H9 (cell line): ENCODE data around the gene TRPM8. TPM values are rescaled to one million over a fixed set of nuclear protein-coding genes. Genes with fewer than 3 reads are reported as not detected.

ENCODE experiments used
- DNase-seq: peaks from one replicate; pipeline ENCODE4 v3.0.0-alpha.2; 2017
- H2AFZ ChIP-seq: one replicate; pipeline ENCODE4 v1.6.1; 2013; ENCODE audit warnings: mild to moderate bottlenecking, low read length, control low read depth, moderate library complexity
- H2AK5ac ChIP-seq: 2 replicates; pipeline ENCODE4 v1.6.1; 2013; ENCODE audit warnings: low read length, control low read depth, mixed read lengths; ENCODE audit not compliant: insufficient read length
- H2BK120ac ChIP-seq: one replicate; pipeline ENCODE4 v1.6.1; 2013; ENCODE audit warnings: low read depth, mild to moderate bottlenecking, low read length, control low read depth, inconsistent platforms; ENCODE audit not compliant: poor library complexity, severe bottlenecking
- H2BK12ac ChIP-seq: 2 replicates; pipeline ENCODE4 v1.6.1; 2013; ENCODE audit warnings: low read length, control low read depth, mixed read lengths, low read depth; ENCODE audit not compliant: insufficient read length
- H2BK15ac ChIP-seq: 2 replicates; pipeline ENCODE4 v1.6.1; 2013; ENCODE audit warnings: low read depth, low read length, control low read depth
- H2BK20ac ChIP-seq: one replicate; pipeline ENCODE4 v1.6.1; 2013; ENCODE audit warnings: low read depth, mild to moderate bottlenecking, low read length, control low read depth, inconsistent platforms; ENCODE audit not compliant: poor library complexity, severe bottlenecking
- H2BK5ac ChIP-seq: 2 replicates; pipeline ENCODE4 v1.6.1; 2013; ENCODE audit warnings: low read length, control low read depth, mixed read lengths; ENCODE audit not compliant: insufficient read length
- H3K14ac ChIP-seq: 2 replicates; pipeline ENCODE4 v1.6.1; 2013; ENCODE audit warnings: low read length, control low read depth; ENCODE audit not compliant: insufficient read depth
- H3K18ac ChIP-seq: 2 replicates; pipeline ENCODE4 v1.6.1; 2013; ENCODE audit warnings: low read depth, mild to moderate bottlenecking, mixed read lengths, low read length, control low read depth; ENCODE audit not compliant: insufficient read length
- H3K23ac ChIP-seq: 2 replicates; pipeline ENCODE4 v1.6.1; 2013; ENCODE audit warnings: low read length, control low read depth, mixed read lengths, low read depth; ENCODE audit not compliant: insufficient read length
- H3K23me2 ChIP-seq: 2 replicates; pipeline ENCODE4 v1.6.1; 2013; ENCODE audit warnings: low read depth, mild to moderate bottlenecking, mixed read lengths, low read length, control low read depth; ENCODE audit not compliant: insufficient read length, poor library complexity, severe bottlenecking
- H3K27ac ChIP-seq: 2 replicates; pipeline ENCODE4 v1.5.1; 2013; ENCODE audit warnings: low read length, control low read depth, mixed read lengths, low read depth; ENCODE audit not compliant: insufficient read length
- H3K27me3 ChIP-seq: 2 replicates; pipeline ENCODE4 v1.6.1; 2013; ENCODE audit warnings: low read length, control low read depth, inconsistent platforms; ENCODE audit not compliant: insufficient read depth
- H3K4ac ChIP-seq: 2 replicates; pipeline ENCODE4 v1.6.1; 2013; ENCODE audit warnings: low read depth, mild to moderate bottlenecking, control low read depth, inconsistent platforms, low read length, moderate library complexity
- H3K4me1 ChIP-seq: 2 replicates; pipeline ENCODE4 v1.6.1; 2013; ENCODE audit warnings: low read length, control low read depth, inconsistent platforms; ENCODE audit not compliant: insufficient read depth
- H3K4me2 ChIP-seq: 2 replicates; pipeline ENCODE4 v1.6.1; 2013; ENCODE audit warnings: low read length, control low read depth, mixed read lengths; ENCODE audit not compliant: insufficient read length, insufficient read depth
- H3K56ac ChIP-seq: 2 replicates; pipeline ENCODE4 v1.6.1; 2013; ENCODE audit warnings: low read depth, mild to moderate bottlenecking, mixed read lengths, low read length, control low read depth; ENCODE audit not compliant: insufficient read length
- H3K79me1 ChIP-seq: 2 replicates; pipeline ENCODE4 v1.6.1; 2013; ENCODE audit warnings: low read depth, mild to moderate bottlenecking, moderate library complexity, low read length, control low read depth, inconsistent platforms; ENCODE audit not compliant: insufficient read depth, poor library complexity, severe bottlenecking
- H3K79me2 ChIP-seq: 2 replicates; pipeline ENCODE4 v1.6.1; 2013; ENCODE audit warnings: low read length, control low read depth, inconsistent platforms; ENCODE audit not compliant: insufficient read depth
- H3K9ac ChIP-seq: 2 replicates; pipeline ENCODE4 v1.6.1; 2013; ENCODE audit warnings: low read length, control low read depth, mixed read lengths; ENCODE audit not compliant: insufficient read length; ENCODE audit errors: extremely low read depth
- H3K9me3 ChIP-seq: one replicate; pipeline ENCODE4 v1.6.1; 2013; ENCODE audit warnings: low read depth, low read length, inconsistent platforms; ENCODE audit not compliant: control insufficient read depth
- H3T11ph ChIP-seq: one replicate; pipeline ENCODE4 v1.6.1; 2013; ENCODE audit warnings: mild to moderate bottlenecking, low read length, control low read depth, inconsistent platforms
- H4K20me1 ChIP-seq: one replicate; pipeline ENCODE4 v1.6.1; 2013; ENCODE audit not compliant: control insufficient read depth, insufficient read length, insufficient read depth
- H4K5ac ChIP-seq: 2 replicates; pipeline ENCODE4 v1.6.1; 2013; ENCODE audit warnings: low read depth, mild to moderate bottlenecking, mixed read lengths, low read length, control low read depth; ENCODE audit not compliant: insufficient read length
- H4K8ac ChIP-seq: replicated peaks from 2 replicates; pipeline ENCODE4 v1.6.1; 2013; ENCODE audit warnings: low read length, control low read depth, mixed read lengths, low read depth; ENCODE audit not compliant: insufficient read length
- H4K91ac ChIP-seq: 2 replicates; pipeline ENCODE4 v1.6.1; 2013; ENCODE audit warnings: low read depth, mild to moderate bottlenecking, moderate library complexity, mixed read lengths, low read length, control low read depth; ENCODE audit not compliant: insufficient read length
- H3K27ac Mint-ChIP-seq, 3 experiments: 2 replicates in 2 of 3; 3 replicates in 1 of 3; pipeline ENCODE4 v1.8.0; 2020 to 2021; ENCODE audit warnings: mixed read lengths in 3 of 3, mild to moderate bottlenecking in 1 of 3, moderate library complexity in 1 of 3
- H3K27me3 Mint-ChIP-seq: 2 replicates; pipeline ENCODE4 v1.8.0; 2021; ENCODE audit warnings: low read depth, mild to moderate bottlenecking, moderate library complexity, mixed read lengths
- H3K36me3 Mint-ChIP-seq, 3 experiments: 2 replicates in 2 of 3; 3 replicates in 1 of 3; pipeline ENCODE4 v1.8.0; 2020 to 2021; ENCODE audit warnings: low read depth in 3 of 3, mixed read lengths in 3 of 3; ENCODE audit not compliant: insufficient read depth in 1 of 3
- H3K4me1 Mint-ChIP-seq, 2 experiments: 2 replicates each; pipeline ENCODE4 v1.8.0; 2020; ENCODE audit warnings: mixed read lengths in 2 of 2
- H3K4me3 Mint-ChIP-seq, 2 experiments: 2 replicates in 1 of 2; 3 replicates in 1 of 2; pipeline ENCODE4 v1.8.0; 2020 to 2021; ENCODE audit warnings: mild to moderate bottlenecking in 2 of 2, mixed read lengths in 2 of 2, moderate library complexity in 1 of 2
- H3K9me3 Mint-ChIP-seq, 2 experiments: 2 replicates in 1 of 2; 3 replicates in 1 of 2; pipeline ENCODE4 v1.8.0; 2020; ENCODE audit warnings: mild to moderate bottlenecking in 2 of 2, mixed read lengths in 2 of 2, moderate library complexity in 1 of 2
- WGBS: extraction: QIAGEN DNeasy Blood & Tissue Kit; methylation state at CpG from one replicate; pipeline ENCODE4 v1.1.7; 2013; ENCODE audit warnings: missing lambda C conversion rate, low lambda C conversion rate, mixed read lengths; ENCODE audit not compliant: insufficient read length; ENCODE audit errors: extremely low coverage; 5-methylcytosine and 5-hydroxymethylcytosine counted together
- total RNA-seq: library from RNA; stranded (reverse); gene quantifications from 2 replicates; pipeline ENCODE4 v1.2.1, GENCODE V29; 2021
- TF ChIP-seq, protein P1 (sequence below): fragments of 200-600 bp; sonication (generic); conservative IDR thresholded peaks from 3 replicates; pipeline ENCODE4 v1.8.0; 2021; ENCODE audit warnings: antibody characterized with exemption, mild to moderate bottlenecking

The TRPM8 gene
- total RNA-seq, 1 experiment from 2014 or later: 0.28 TPM

DNA sequence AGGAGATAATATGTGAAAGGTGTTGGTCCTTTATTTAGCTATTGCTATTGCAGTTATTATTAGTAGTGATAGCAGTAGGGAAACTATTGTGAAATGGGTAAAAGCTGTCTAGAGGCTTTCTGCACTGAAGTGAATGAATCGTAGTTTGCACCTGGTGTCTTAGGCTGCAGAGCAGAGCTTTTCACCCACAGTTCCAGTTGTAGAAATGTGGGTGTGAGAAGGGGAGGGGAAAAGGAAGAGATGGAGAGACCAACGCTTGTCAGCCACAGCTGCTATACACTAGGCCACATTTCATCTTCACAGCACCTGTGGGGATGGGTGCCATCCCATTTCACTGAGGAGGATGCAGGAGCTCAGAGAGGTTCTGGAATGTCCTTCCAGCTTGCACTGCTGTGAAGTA, 50.0 kb downstream of the TRPM8 start:
- Histone ChIP-seq H2BK12ac (no peak overlapping the region), H2BK120ac (no peak overlapping the region), H4K91ac (no peak overlapping the region), H2BK15ac (no peak overlapping the region), H3K79me2 (no peaks in the 10 kb centered on the region), H3K14ac (no peak overlapping the region), H2AFZ (no peak overlapping the region), H3K79me1 (no peaks in the 10 kb centered on the region), H3K9me3 (no peaks in the 10 kb centered on the region), H3K4me1 (no peaks in the 10 kb centered on the region), H3K18ac (no peak overlapping the region), H2BK20ac (no peak overlapping the region), H4K20me1 (no peaks in the 10 kb centered on the region), H2BK5ac (no peak overlapping the region), H3K9ac (no peak overlapping the region), H3K4ac (no peak overlapping the region), H3K23me2 (no peaks in the 10 kb centered on the region), H3K27me3 (no peaks in the 10 kb centered on the region), H3T11ph (no peak overlapping the region), H3K23ac (no peak overlapping the region), H3K56ac (no peak overlapping the region), H3K4me2 (no peak overlapping the region), H4K5ac (no peak overlapping the region), H2AK5ac (no peak overlapping the region), H3K27ac (no peak overlapping the region), H4K8ac (no peak overlapping the region)
- Mint-ChIP-seq H3K27ac (no peak overlapping the region), H3K4me1 (peaks cover 2 to 4% of the 10 kb centered on the region in 2 experiments; a peak in 1 of 4 replicates), H3K4me3 (no peak overlapping the region), H3K27me3 (peaks cover 3% of the 10 kb centered on the region; the same call in 1 of the 2 replicates), H3K36me3 (peaks cover 0 to 7% (median 2%) of the 10 kb centered on the region in 3 experiments; a peak in 2 of 7 replicates), H3K9me3 (peaks cover 6 to 7% of the 10 kb centered on the region in 2 experiments; a peak in 3 of 5 replicates)
- TF ChIP-seq, protein P1, sequence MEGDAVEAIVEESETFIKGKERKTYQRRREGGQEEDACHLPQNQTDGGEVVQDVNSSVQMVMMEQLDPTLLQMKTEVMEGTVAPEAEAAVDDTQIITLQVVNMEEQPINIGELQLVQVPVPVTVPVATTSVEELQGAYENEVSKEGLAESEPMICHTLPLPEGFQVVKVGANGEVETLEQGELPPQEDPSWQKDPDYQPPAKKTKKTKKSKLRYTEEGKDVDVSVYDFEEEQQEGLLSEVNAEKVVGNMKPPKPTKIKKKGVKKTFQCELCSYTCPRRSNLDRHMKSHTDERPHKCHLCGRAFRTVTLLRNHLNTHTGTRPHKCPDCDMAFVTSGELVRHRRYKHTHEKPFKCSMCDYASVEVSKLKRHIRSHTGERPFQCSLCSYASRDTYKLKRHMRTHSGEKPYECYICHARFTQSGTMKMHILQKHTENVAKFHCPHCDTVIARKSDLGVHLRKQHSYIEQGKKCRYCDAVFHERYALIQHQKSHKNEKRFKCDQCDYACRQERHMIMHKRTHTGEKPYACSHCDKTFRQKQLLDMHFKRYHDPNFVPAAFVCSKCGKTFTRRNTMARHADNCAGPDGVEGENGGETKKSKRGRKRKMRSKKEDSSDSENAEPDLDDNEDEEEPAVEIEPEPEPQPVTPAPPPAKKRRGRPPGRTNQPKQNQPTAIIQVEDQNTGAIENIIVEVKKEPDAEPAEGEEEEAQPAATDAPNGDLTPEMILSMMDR: no peak
- DNase-seq: no peak
- no CpG with 5 or more reads among the region's 2 CpGs for WGBS
